NB4 (cell line): Measurements from ENCODE around the gene MMP3.
"Not testable (repeated sequence)": the region's sequence is repeated elsewhere in the genome, so short reads cannot be mapped to it uniquely, and the experiment has no call there.

Source experiments
- DNase-seq: peaks from one replicate; pipeline ENCODE4 v3.0.0; 2010; ENCODE audit warnings: low read depth
- H3K4me3 ChIP-seq: one replicate; pipeline ENCODE4 v1.5.1; 2011; ENCODE audit warnings: mild to moderate bottlenecking, low read depth, low read length, moderate library complexity
- MYC ChIP-seq: IDR thresholded peaks from 2 replicates; pipeline ENCODE4 v1.6.1; 2011; ENCODE audit warnings: low read depth, low read length
- POLR2A ChIP-seq: IDR thresholded peaks from 2 replicates; pipeline ENCODE4 v1.6.1; 2011; ENCODE audit warnings: mild to moderate bottlenecking; ENCODE audit not compliant: insufficient read length; ENCODE audit errors: extremely low read depth
- TF ChIP-seq, protein P1 (sequence below): IDR thresholded peaks from one replicate; pipeline ENCODE4 v1.5.1; 2012; ENCODE audit warnings: low read depth, low read length
- TF ChIP-seq, protein P2 (sequence below): IDR thresholded peaks from 2 replicates; pipeline ENCODE4 v1.6.1; 2011; ENCODE audit warnings: low read depth, low read length

The MMP3 gene

DNA sequence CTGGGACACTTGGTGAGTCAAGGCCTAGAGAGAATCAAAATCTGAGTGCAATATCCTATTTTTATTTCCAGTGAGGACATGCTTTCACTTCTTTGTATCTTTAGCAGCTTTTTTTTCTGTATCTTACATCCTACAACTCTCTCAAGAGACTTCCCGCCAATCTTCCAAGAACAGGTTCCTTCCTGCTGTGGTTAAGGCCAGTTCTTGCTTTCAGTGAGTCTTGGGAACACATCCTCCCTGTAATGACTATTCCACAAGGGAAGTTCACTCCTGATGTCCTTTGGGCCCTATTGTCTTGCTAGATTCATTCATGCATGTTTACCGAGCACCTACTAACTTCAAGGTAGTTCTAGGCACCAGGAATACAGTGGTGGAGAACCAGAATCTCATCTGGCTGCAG, 35.2 kb upstream of the MMP3 start:
- no peak for DNase-seq
- TF ChIP-seq, protein P1, sequence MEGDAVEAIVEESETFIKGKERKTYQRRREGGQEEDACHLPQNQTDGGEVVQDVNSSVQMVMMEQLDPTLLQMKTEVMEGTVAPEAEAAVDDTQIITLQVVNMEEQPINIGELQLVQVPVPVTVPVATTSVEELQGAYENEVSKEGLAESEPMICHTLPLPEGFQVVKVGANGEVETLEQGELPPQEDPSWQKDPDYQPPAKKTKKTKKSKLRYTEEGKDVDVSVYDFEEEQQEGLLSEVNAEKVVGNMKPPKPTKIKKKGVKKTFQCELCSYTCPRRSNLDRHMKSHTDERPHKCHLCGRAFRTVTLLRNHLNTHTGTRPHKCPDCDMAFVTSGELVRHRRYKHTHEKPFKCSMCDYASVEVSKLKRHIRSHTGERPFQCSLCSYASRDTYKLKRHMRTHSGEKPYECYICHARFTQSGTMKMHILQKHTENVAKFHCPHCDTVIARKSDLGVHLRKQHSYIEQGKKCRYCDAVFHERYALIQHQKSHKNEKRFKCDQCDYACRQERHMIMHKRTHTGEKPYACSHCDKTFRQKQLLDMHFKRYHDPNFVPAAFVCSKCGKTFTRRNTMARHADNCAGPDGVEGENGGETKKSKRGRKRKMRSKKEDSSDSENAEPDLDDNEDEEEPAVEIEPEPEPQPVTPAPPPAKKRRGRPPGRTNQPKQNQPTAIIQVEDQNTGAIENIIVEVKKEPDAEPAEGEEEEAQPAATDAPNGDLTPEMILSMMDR = no peak
- no peak for TF ChIP-seq MYC
- TF ChIP-seq POLR2A = no peak
- TF ChIP-seq, protein P2, sequence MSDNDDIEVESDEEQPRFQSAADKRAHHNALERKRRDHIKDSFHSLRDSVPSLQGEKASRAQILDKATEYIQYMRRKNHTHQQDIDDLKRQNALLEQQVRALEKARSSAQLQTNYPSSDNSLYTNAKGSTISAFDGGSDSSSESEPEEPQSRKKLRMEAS = no peak
- no peak overlapping the region for H3K4me3 ChIP-seq

DNA sequence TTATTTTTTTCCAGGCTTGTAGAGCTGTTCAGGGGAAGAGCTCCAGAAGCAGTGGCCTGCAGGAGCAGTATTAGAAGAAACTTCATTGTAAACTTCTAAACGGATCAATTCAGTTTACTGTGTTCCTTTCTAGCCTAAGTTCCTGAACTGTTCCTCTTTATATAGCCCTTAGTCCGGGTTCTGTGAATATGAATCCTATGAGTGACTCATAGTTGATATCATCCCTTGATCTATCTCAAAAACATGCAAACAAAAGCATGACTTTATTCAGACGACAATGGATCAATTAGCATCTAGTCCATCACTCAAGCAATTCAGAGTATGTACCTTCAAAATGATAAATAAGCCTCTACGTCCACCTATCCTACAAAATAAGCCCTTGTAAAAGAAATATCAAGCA, 31.4 kb upstream of the MMP3 start, which contains the start of gene MMP12:
Gene MMP12, minus strand, starts transcription at position 131 of the 400 bp plus-strand sequence. Its CDS starts 45 bp downstream, at position 86.
- H3K4me3 ChIP-seq = no peak within 1 kb of the TSS
- no peak for DNase-seq
- TF ChIP-seq POLR2A (no peak), MYC (no peak)
- TF ChIP-seq, protein P2 = no peak
- TF ChIP-seq, protein P1 = no peak

DNA sequence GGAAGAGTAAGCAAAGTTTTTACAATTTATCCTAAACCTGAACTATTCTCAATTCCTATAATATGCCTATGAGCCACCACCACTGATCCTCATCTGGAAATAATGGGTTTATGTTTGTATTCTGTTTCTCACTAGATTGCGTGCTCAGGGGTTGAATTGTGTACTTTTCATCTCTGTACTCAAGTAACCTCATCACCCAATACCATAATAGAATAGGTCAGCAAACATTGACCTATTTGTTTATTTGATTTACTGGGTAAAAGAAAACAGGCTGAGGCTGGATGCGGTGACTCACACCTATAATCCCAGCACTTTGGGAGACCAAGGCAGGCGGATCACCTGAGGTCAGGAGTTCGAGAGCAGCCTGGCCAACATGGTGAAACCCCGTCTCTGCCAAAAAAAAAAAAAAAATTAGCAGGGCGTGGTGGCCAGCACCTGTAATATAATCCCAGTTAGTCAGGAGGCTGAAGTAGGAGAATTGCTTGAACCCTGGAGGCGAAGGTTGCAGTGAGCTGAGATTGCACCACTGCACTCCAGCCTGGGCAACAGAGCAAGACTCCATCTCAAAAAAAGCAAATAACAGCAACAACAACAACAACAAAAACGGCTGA, 26.1 kb upstream of the MMP3 start:
- H3K4me3 ChIP-seq, DNase-seq: not testable (repeated sequence)

DNA sequence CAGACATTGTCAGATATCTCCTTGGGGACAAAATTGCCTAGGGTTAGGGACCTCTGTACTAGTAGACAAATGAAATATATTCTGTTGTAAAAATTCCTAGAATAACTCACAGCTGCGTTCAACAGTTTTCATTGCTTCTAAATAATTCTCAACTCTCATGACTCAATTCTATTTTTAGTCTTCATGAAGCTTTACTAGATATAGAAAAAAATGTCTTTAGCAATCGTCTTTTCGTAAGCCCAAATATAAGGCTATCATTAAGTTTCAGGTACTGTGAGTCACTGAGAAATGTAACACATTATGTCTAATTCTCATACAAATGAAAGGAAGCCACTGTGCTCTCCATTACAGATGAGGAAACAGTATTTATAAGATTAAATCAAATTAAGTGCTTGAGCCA, 24.9 kb upstream of the MMP3 start:
- DNase-seq = no peak
- no peak for TF ChIP-seq POLR2A
- TF ChIP-seq, protein P2 = no peak
- TF ChIP-seq, protein P1 = no peak
- TF ChIP-seq MYC = no peak
- H3K4me3 ChIP-seq = no peak overlapping the region

DNA sequence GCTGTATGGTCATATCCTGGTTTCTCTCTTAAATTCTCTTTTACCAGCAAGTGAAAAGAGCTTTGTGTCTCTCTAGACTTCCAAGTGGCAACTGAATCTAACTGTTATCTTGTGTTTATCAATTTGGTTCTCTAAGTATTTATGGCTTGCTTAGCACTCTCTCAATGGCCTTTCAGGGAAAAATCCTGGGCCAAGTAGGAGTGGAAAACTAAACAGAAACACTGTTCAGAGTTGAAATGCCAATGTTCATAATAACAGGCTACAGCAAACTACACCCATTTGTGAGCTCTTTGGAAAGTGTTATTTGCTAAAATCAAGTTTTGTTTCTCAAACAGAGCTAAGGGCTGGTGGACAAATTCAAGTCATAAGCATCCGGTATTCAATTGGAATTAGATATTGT, 21.3 kb upstream of the MMP3 start:
- no peak overlapping the region for H3K4me3 ChIP-seq
- TF ChIP-seq, protein P1 = no peak
- TF ChIP-seq MYC = no peak
- no peak for TF ChIP-seq POLR2A
- TF ChIP-seq, protein P2 = no peak
- DNase-seq = no peak

DNA sequence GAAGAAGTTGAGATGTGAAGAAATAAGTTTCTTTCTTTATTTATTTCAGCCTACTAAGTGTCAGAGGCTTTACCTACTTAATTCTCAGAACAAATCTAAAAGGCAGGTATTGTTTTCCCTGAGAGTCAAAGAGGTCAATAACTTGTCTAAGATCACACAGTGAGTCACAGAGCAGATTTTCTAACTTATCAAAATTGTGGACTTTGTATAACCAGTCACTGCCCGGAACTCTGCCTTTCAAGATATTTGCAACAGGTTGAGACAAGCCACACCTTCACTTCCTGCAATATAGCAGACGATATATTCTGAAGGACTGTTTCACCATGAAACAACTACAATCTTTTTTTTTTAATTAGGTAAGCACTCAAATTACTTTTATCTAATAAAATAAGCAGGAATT, 10.5 kb upstream of the MMP3 start:
- TF ChIP-seq MYC = no peak
- no peak for TF ChIP-seq POLR2A
- TF ChIP-seq, protein P1 = no peak
- TF ChIP-seq, protein P2 = no peak

More for the DNA sequence above, 10.5 kb upstream of the MMP3 start:
- no peak for DNase-seq
- H3K4me3 ChIP-seq = no peak overlapping the region
